Mesenchymal stem cell (in vitro differentiated cells and primary cell): ENCODE data around the gene SCNN1A.

Source experiments
- DNase-seq: peaks from one replicate; pipeline ENCODE4 v3.0.0-alpha.2; 2013
- H2AFZ ChIP-seq: one replicate; pipeline ENCODE4 v1.6.1; 2013; ENCODE audit warnings: low read depth, mild to moderate bottlenecking, control low read depth, inconsistent platforms, low read length, moderate library complexity
- H2AK5ac ChIP-seq: 2 replicates; pipeline ENCODE4 v1.6.1; 2013; ENCODE audit warnings: low read length, moderate library complexity, mild to moderate bottlenecking, inconsistent platforms; ENCODE audit not compliant: severe bottlenecking
- H2BK120ac ChIP-seq: one replicate; pipeline ENCODE4 v1.6.1; 2013; ENCODE audit warnings: low read depth, mild to moderate bottlenecking, inconsistent platforms, low read length, moderate library complexity
- H2BK12ac ChIP-seq, 2 experiments: one replicate each; pipeline ENCODE4 v1.6.1; 2013; ENCODE audit warnings: inconsistent platforms in 2 of 2, low read length in 2 of 2, mild to moderate bottlenecking in 2 of 2, moderate library complexity in 2 of 2, control low read depth in 1 of 2
- H2BK15ac ChIP-seq: one replicate; pipeline ENCODE4 v1.6.1; 2013; ENCODE audit warnings: mild to moderate bottlenecking, low read depth, inconsistent platforms; ENCODE audit not compliant: poor library complexity, severe bottlenecking
- H2BK5ac ChIP-seq: 2 replicates; pipeline ENCODE4 v1.6.1; 2013; ENCODE audit warnings: low read depth, mild to moderate bottlenecking, low read length, control low read depth, inconsistent platforms; ENCODE audit not compliant: poor library complexity, severe bottlenecking
- H3K14ac ChIP-seq, 2 experiments: one replicate each; pipeline ENCODE4 v1.6.1; 2013; ENCODE audit warnings: inconsistent platforms in 2 of 2, low read length in 2 of 2, control low read depth in 1 of 2, mild to moderate bottlenecking in 1 of 2, moderate library complexity in 1 of 2
- H3K18ac ChIP-seq, 2 experiments: one replicate each; pipeline ENCODE4 v1.6.1; 2013; ENCODE audit warnings: inconsistent platforms in 2 of 2, low read length in 2 of 2, control low read depth in 1 of 2, low read depth in 1 of 2, mild to moderate bottlenecking in 1 of 2
- H3K23ac ChIP-seq, 2 experiments: one replicate each; pipeline ENCODE4 v1.6.1; 2013; ENCODE audit warnings: inconsistent platforms in 2 of 2, low read length in 2 of 2, mild to moderate bottlenecking in 2 of 2, moderate library complexity in 2 of 2, control low read depth in 1 of 2
- H3K27ac ChIP-seq: 2 replicates; pipeline ENCODE4 v1.5.1; 2013; ENCODE audit warnings: mild to moderate bottlenecking, moderate library complexity, low read length, control low read depth, inconsistent platforms; ENCODE audit not compliant: poor library complexity, severe bottlenecking
- H3K27me3 ChIP-seq, 2 experiments: 2 replicates each; pipeline versions ENCODE4 v1.6.1 to v1.7.0; 2013; ENCODE audit warnings: low read length in 2 of 2, mild to moderate bottlenecking in 2 of 2, moderate library complexity in 2 of 2, control low read depth in 1 of 2, inconsistent platforms in 1 of 2; ENCODE audit not compliant: control insufficient read depth in 1 of 2, insufficient read depth in 1 of 2
- H3K36me3 ChIP-seq, 2 experiments: 2 replicates each; pipeline versions ENCODE4 v1.6.1 to v1.7.0; 2013; ENCODE audit warnings: low read length in 2 of 2, control low read depth in 1 of 2, inconsistent platforms in 1 of 2, low read depth in 1 of 2, mild to moderate bottlenecking in 1 of 2; ENCODE audit not compliant: insufficient read depth in 2 of 2, control insufficient read depth in 1 of 2
- H3K4ac ChIP-seq, 2 experiments: one replicate each; pipeline ENCODE4 v1.6.1; 2013; ENCODE audit warnings: inconsistent platforms in 2 of 2, low read length in 2 of 2, mild to moderate bottlenecking in 2 of 2, moderate library complexity in 2 of 2, control low read depth in 1 of 2, low read depth in 1 of 2
- H3K4me1 ChIP-seq: 2 replicates; pipeline ENCODE4 v1.6.1; 2013; ENCODE audit warnings: low read depth, low read length, control low read depth; ENCODE audit not compliant: control insufficient read depth, insufficient read depth
- H3K4me2 ChIP-seq: 2 replicates; pipeline ENCODE4 v1.6.1; 2013; ENCODE audit warnings: low read length, mild to moderate bottlenecking, inconsistent platforms; ENCODE audit not compliant: poor library complexity, severe bottlenecking
- H3K4me3 ChIP-seq, 2 experiments: 2 replicates each; pipeline versions ENCODE4 v1.5.1 to v1.7.0; 2013; ENCODE audit warnings: low read length in 2 of 2, mild to moderate bottlenecking in 2 of 2, control low read depth in 1 of 2, low read depth in 1 of 2; ENCODE audit not compliant: insufficient read depth in 1 of 2
- H3K79me1 ChIP-seq: replicated peaks from 2 replicates; pipeline ENCODE4 v1.6.1; 2013; ENCODE audit warnings: mild to moderate bottlenecking, control low read depth, low read length, inconsistent platforms; ENCODE audit not compliant: poor library complexity, severe bottlenecking
- H3K9ac ChIP-seq: 2 replicates; pipeline ENCODE4 v1.7.0; 2013; ENCODE audit warnings: mild to moderate bottlenecking, low read length, moderate library complexity
- H3K9me3 ChIP-seq: 2 replicates; pipeline ENCODE4 v1.7.0; 2013; ENCODE audit warnings: mild to moderate bottlenecking, low read length; ENCODE audit not compliant: control insufficient read depth
- H4K8ac ChIP-seq: one replicate; pipeline ENCODE4 v1.6.1; 2013; ENCODE audit warnings: inconsistent platforms, mild to moderate bottlenecking, low read length, moderate library complexity
- H4K91ac ChIP-seq: one replicate; pipeline ENCODE4 v1.6.1; 2013; ENCODE audit warnings: mild to moderate bottlenecking, low read length, inconsistent platforms
- WGBS: methylation state at CpG from one replicate; pipeline ENCODE4 v1.1.7; 2013; ENCODE audit warnings: mixed read lengths; 5-methylcytosine and 5-hydroxymethylcytosine counted together

SCNN1A gene

DNA sequence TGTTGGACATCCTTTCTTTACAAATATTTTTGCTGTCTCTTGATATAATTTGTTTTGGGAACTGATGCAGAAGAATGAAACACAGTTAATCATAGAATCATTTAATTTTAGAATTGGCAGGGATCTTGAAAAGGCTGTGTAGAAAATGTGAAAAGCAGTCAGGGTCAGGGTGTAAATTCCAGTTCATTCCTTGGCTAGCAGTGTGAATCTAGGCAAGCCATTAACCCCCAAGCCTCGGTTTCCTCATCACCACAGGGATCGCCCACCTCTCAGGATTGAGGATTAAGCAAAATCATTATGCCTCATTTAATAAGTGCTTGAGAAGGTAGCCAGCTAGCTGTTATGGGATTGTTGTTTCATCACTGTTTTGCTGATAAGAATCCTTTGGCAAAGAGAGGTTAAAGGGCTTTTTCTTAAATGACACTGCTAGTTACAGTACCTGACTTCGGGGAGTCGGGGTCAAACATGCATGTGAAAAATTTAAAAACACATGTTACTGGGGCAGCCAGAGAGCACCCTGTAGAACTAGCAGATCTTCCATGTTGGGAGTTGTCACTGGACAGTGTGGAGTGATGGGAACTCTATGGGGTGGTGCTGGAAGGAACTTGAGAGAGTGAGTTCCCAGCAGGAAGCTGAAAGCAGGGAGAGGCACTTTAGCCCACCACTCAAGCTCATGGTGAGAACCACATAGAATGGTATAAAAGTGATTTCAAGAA, 44.2 kb downstream of the SCNN1A start:
- H3K4me3 ChIP-seq, result no peak overlapping the region

DNA sequence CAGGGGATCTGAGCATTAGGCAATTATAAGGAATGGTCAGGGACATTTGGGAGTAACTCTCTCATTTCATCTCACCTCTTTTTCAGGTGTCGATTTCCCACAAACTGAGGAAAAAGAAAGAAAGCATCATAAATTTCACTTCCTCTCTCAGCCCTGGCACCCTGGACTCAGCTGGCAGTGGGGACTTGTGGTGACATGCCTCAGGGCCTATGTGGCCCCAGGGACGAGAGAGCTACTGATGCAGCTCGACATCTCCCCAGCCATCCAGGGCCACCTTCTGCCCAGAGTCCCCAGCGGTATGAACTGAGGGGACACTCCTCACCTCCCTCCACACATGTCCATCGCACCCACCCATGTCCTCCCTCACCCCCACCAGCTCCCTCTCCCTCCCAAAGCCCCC, 45.2 kb downstream of the SCNN1A start:
- no peak overlapping the region for H3K4me3 ChIP-seq
- H3K4me2 ChIP-seq, result no peak overlapping the region
- no peak overlapping the region for H2AFZ ChIP-seq
- no peaks in the 10 kb centered on the region for H3K9me3 ChIP-seq
- peak overlapping the region; percentile 49 for H3K9ac ChIP-seq
- H2AK5ac ChIP-seq, result no peak overlapping the region
- H3K18ac ChIP-seq, result peak overlapping the region in 1 of 2 experiments; percentile 69
- H2BK15ac ChIP-seq, result no peak overlapping the region
- H3K4me1 ChIP-seq, result peaks cover 45% of the 10 kb centered on the region
- H3K4ac ChIP-seq, result no peak overlapping the region
- no peak overlapping the region for H2BK120ac ChIP-seq
- DNase-seq, result no peak
- H3K27me3 ChIP-seq, result no peaks in the 10 kb centered on the region
- no peak overlapping the region for H4K8ac ChIP-seq
- H3K27ac ChIP-seq, result no peak overlapping the region
- WGBS, result 97% methylated on average over 5 of the region's 5 CpGs
- H3K36me3 ChIP-seq, result peaks cover 73 to 88% of the 10 kb centered on the region in 2 experiments
- peaks cover 41% of the 10 kb centered on the region for H3K79me1 ChIP-seq
- no peak overlapping the region for H3K23ac ChIP-seq
- no peak overlapping the region for H2BK5ac ChIP-seq
- H3K14ac ChIP-seq, result no peak overlapping the region
- H4K91ac ChIP-seq, result no peak overlapping the region
- H2BK12ac ChIP-seq, result no peak overlapping the region

More for the DNA sequence above, 44.2 kb downstream of the SCNN1A start:
- Histone ChIP-seq H3K18ac (no peak overlapping the region), H2AFZ (no peak overlapping the region), H2AK5ac (no peak overlapping the region), H3K4me2 (no peak overlapping the region), H2BK12ac (no peak overlapping the region), H3K9me3 (no peaks in the 10 kb centered on the region), H2BK120ac (no peak overlapping the region), H3K23ac (no peak overlapping the region), H3K4me1 (peaks cover 53% of the 10 kb centered on the region), H3K14ac (no peak overlapping the region), H3K79me1 (peaks cover 41% of the 10 kb centered on the region), H3K27ac (no peak overlapping the region), H3K27me3 (no peaks in the 10 kb centered on the region), H2BK15ac (no peak overlapping the region), H3K4ac (peak overlapping the region in 1 of 2 experiments; percentile 10), H3K36me3 (peaks cover 74 to 83% of the 10 kb centered on the region in 2 experiments), H4K91ac (no peak overlapping the region), H4K8ac (no peak overlapping the region), H3K9ac (peak overlapping the region; percentile 49), H2BK5ac (no peak overlapping the region)
- no peak for DNase-seq
- 99% methylated on average over 2 of the region's 4 CpGs for WGBS

DNA sequence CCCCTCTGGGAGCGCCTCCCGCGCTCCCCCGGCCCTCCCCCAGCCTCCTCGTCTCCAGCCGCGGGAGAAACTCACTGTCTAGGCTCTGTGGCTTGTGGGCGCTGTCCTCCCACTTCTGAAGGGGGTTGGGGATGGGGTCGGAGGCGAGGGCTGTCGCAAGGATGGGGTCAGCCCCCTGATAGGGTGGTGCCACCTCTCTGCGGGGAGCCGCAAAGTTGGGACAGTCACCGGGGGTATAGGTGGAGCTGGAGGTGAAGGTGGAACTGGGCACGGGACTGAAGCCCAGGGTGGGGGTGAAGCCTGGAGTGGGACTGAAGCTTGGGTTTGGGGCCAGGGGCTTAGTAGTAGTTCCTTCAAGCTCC, 45.7 kb downstream of the SCNN1A start:
- Histone ChIP-seq H2AFZ (no peak overlapping the region), H4K91ac (no peak overlapping the region), H3K4me1 (peaks cover 43% of the 10 kb centered on the region), H3K9ac (peak overlapping the region; percentile 49), H3K27me3 (no peaks in the 10 kb centered on the region), H3K4ac (no peak overlapping the region), H3K14ac (no peak overlapping the region), H2BK120ac (no peak overlapping the region), H3K9me3 (no peaks in the 10 kb centered on the region), H4K8ac (no peak overlapping the region), H2BK15ac (no peak overlapping the region), H3K27ac (no peak overlapping the region), H2AK5ac (no peak overlapping the region), H2BK5ac (no peak overlapping the region), H3K79me1 (peaks cover 41% of the 10 kb centered on the region), H3K23ac (no peak overlapping the region), H3K18ac (no peak overlapping the region), H3K4me3 (no peak overlapping the region), H2BK12ac (no peak overlapping the region), H3K36me3 (peaks cover 68 to 89% of the 10 kb centered on the region in 2 experiments), H3K4me2 (no peak overlapping the region)
- 89% methylated on average over 15 of the region's 15 CpGs for WGBS
- no peak for DNase-seq

DNA sequence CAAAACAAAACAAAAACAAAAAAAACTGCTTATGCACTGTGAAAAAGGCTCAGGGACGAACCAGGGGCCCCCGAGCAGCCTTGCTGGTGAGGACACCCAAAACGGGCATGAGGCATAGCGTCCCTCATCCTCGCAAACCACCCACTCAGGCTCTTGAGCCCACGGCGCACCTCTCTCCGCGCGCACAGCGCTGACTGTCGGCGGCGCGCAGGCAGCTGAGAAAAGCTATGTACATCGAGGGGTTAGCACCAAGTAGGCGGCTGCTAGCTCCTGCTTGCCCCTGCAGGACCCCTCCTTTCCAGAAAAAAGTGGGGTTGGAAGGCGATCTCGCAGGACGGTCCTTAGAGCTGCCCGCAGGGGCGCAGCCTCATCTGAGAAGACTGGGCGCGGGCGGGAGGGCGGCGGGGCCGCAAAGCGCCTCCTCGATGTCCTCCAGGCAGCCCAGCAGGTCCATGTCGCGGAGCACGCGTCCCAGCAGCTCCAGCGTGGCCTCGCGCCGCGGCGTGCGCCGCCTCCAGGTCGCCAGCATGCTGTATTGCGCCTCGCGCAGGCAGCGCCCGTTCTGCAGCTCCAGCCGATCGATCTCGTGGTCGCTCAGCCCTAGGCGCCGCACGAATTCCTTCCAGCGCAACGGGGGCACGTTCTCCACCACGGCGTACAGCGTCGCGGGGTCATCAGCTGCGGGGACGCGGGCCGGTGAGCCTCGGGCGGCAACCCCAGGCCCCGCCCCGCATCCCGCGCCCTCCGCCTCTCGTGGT, 46.2 kb downstream of the SCNN1A start:
- DNase-seq, result no peak
- Histone ChIP-seq H3K36me3 (peaks cover 65 to 87% of the 10 kb centered on the region in 2 experiments), H3K4me3 (no peak overlapping the region), H3K18ac (peak overlapping the region in 1 of 2 experiments; percentile 75), H3K14ac (no peak overlapping the region), H3K27me3 (no peaks in the 10 kb centered on the region), H3K23ac (no peak overlapping the region), H2AFZ (no peak overlapping the region), H2BK12ac (no peak overlapping the region), H3K4ac (no peak overlapping the region), H3K4me2 (no peak overlapping the region), H2BK120ac (no peak overlapping the region), H3K79me1 (peaks cover 41% of the 10 kb centered on the region), H2AK5ac (no peak overlapping the region), H4K8ac (no peak overlapping the region), H3K9ac (peak overlapping the region; percentile 77), H2BK15ac (no peak overlapping the region), H3K27ac (no peak overlapping the region), H3K9me3 (no peaks in the 10 kb centered on the region), H3K4me1 (peaks cover 40% of the 10 kb centered on the region), H4K91ac (peak overlapping the region; percentile 29), H2BK5ac (no peak overlapping the region)
- WGBS, result 92% methylated on average over 75 of the region's 75 CpGs
